HUES6 (cell line): ENCODE data around the gene CEP131.
A peak's percentile ranks its signal among the peaks of the same experiment; 100 is the strongest.
"Not testable (repeated sequence)": the region's sequence is repeated elsewhere in the genome, so short reads cannot be mapped to it uniquely, and the experiment has no call there.

Experiments used
- H3K27ac ChIP-seq: 2 replicates; pipeline ENCODE4 v1.7.0; 2013; ENCODE audit warnings: low read depth, mild to moderate bottlenecking, low read length, inconsistent platforms
- H3K27me3 ChIP-seq: 2 replicates; pipeline ENCODE4 v1.6.1; 2013; ENCODE audit warnings: low read length; ENCODE audit not compliant: control insufficient read depth, insufficient read depth
- H3K36me3 ChIP-seq: 2 replicates; pipeline ENCODE4 v1.6.1; 2013; ENCODE audit warnings: low read length; ENCODE audit not compliant: control insufficient read depth, insufficient read depth
- H3K4me1 ChIP-seq: 2 replicates; pipeline ENCODE4 v1.6.1; 2013; ENCODE audit warnings: low read length; ENCODE audit not compliant: control insufficient read depth, insufficient read depth
- H3K4me3 ChIP-seq: 2 replicates; pipeline ENCODE4 v1.5.1; 2013; ENCODE audit warnings: low read depth, low read length
- H3K9ac ChIP-seq: one replicate; pipeline ENCODE4 v1.6.1; 2013; ENCODE audit warnings: mild to moderate bottlenecking, low read length
- H3K9me3 ChIP-seq: 2 replicates; pipeline ENCODE4 v1.6.1; 2013; ENCODE audit warnings: low read depth, low read length; ENCODE audit not compliant: control insufficient read depth, insufficient read depth

The CEP131 gene

DNA sequence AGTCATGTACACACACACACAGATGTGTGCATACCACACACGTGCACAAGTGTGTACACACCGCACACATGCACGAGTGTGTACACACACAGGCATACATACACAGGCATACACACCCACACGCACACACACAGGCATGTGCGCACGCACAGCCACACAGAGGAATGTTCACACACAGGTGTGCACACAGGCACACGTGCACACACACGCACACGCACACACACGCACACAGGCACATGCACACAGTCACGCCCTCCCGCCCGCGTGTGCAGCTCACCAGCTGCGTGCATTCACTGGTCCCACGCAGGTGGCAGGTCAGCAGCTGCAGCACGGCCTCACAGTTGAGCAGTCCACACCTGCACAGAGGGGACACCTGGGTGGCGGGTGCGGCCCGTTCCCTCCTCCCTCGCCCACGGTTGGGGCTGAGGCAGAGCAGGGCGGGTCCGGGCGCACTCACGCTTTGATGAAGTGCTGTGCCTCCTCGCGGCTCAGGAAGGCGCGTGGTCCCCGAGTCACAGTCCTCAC, 8.4 kb upstream of the CEP131 start:
- no peaks in the 10 kb centered on the region for H3K27me3 ChIP-seq
- H3K4me1 ChIP-seq = no peaks in the 10 kb centered on the region
- peaks cover 3% of the 10 kb centered on the region; the same call in 1 of the 2 replicates for H3K9me3 ChIP-seq
- H3K9ac ChIP-seq = no peak overlapping the region
- H3K4me3 ChIP-seq = no peak overlapping the region
- no peak overlapping the region for H3K27ac ChIP-seq
- peaks cover 34% of the 10 kb centered on the region for H3K36me3 ChIP-seq

DNA sequence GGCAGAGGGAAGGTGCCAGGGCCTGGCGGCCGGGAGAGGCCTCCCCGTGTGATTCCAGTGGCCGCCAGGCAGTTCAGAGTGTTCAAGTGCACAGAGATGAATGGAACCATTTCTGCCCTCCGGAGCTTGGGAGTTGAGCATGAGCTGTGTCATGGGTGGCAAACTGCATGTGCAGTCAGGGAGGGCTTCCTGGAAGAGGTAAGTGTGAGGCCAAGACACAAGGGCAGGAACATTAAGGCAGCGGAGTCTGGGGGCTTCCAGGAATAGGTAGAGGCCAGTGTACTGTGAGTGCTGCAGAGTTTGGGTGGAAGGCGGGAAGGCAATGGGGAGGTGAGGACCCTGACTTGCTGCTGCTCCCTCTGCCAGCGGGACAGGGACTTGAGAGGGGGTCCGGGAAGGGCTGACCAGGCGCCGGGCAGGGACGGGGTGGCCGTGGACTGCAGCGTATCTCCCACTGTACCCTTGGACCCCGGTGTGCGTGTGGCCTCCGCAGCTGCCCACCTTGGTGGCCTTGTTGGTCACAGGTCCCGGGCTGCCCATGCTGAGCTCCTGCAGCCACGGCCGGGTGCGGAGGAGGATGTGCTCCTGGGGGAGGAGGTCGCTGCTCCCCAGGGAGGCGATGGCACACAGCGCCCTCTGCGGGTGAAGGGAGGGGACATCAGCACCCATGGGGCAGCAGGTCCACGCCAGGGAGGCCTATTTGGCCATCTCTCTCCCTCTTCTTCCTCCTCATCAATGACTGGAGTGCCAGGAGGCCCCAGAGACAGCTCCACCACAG, 7.5 kb upstream of the CEP131 start:
- H3K9ac ChIP-seq = no peak overlapping the region
- H3K4me3 ChIP-seq = no peak overlapping the region
- no peak overlapping the region for H3K27ac ChIP-seq
- H3K4me1 ChIP-seq = no peaks in the 10 kb centered on the region
- H3K9me3 ChIP-seq = peaks cover 3% of the 10 kb centered on the region; the same call in 1 of the 2 replicates
- H3K36me3 ChIP-seq = peaks cover 34% of the 10 kb centered on the region
- no peaks in the 10 kb centered on the region for H3K27me3 ChIP-seq

DNA sequence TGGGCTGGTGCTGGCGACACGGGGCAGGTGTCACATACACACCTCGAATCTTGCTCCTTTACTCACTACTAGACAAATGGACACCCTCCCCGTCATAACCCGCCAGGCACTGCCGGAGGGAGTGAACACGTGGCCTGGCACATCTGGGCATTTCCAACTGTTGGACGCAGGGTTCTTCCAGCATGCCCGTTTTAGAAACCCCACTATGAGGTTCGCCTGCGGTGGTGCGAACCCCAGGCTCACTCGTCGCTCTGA, 6.8 kb upstream of the CEP131 start:
- peaks cover 34% of the 10 kb centered on the region for H3K36me3 ChIP-seq
- H3K4me3 ChIP-seq = no peak overlapping the region

DNA sequence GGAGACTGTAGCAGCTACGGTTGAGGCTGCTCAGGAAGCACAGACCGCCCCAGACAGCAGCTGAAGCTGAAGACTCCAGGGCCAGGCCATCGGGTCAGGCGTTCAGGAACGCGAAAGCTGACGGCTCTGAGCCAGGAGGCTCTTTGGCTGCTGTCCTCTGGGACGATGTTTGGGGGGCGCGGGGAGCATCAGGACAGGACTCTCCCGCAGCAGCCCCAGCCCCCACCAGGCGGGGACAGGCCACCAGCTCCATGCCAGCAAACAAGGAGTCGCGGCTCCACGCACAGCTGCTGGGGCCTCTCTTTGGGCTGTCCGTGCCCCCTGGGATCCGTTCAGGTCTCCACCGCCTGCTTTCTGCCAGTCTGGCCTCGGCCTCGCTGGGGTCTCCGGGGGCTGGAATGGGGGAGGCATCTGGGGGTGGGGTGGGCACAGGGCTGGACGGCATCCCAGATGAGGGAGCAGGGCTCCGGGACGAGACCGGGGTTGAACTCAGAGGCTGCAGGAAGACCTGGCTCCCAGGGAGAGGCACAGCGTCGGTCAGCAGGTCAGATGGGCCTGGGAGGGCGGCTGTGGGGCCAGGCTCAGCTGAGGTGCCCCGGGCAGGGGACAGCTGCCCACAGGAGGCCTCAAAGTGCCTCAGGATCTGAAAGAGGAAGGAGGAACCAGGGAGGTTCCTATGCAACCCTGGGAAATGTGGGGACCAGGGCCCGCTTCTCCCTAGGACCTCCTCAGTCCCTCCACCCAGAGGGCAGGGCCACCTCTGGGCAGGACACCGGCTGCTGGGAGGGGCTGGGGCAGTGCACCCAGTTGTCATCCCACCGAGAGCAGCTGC, 6.3 kb upstream of the CEP131 start:
- H3K9me3 ChIP-seq = peaks cover 3% of the 10 kb centered on the region; the same call in 1 of the 2 replicates
- 0 out of 2 replicates have a peak, but pooled peaks cover 2% of the 10 kb centered on the region for H3K27me3 ChIP-seq
- H3K9ac ChIP-seq = no peak overlapping the region
- peaks cover 34% of the 10 kb centered on the region for H3K36me3 ChIP-seq
- no peaks in the 10 kb centered on the region for H3K4me1 ChIP-seq
- H3K4me3 ChIP-seq = no peak overlapping the region
- no peak overlapping the region for H3K27ac ChIP-seq

More for the DNA sequence above, 6.8 kb upstream of the CEP131 start:
- peaks cover 3% of the 10 kb centered on the region; the same call in 1 of the 2 replicates for H3K9me3 ChIP-seq
- H3K4me1 ChIP-seq = no peaks in the 10 kb centered on the region
- no peaks in the 10 kb centered on the region for H3K27me3 ChIP-seq
- no peak overlapping the region for H3K27ac ChIP-seq
- H3K9ac ChIP-seq = no peak overlapping the region

DNA sequence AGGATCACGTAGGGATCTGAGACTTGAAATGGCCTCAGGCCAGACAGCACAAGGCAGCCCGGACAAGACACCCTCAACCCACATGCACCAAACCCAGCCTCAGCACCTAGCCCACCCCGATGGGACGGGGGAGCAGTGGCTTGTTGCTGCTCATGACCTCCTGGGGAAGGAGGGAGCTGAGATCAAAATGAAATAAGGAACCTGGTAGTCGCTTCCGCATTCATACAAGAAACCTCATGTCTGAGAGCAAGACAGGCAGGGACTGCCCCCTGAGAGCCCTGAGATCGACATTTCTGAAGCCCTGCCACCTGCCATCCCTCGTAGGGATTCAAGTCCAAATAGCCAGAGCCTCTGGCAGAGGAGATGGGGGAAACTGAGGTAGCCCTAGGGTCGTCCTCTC, 5.7 kb upstream of the CEP131 start:
- H3K9ac ChIP-seq = no peak overlapping the region
- H3K27ac ChIP-seq = no peak overlapping the region
- H3K4me1 ChIP-seq = peaks cover 6% of the 10 kb centered on the region; the same call in 1 of the 2 replicates
- peaks cover 34% of the 10 kb centered on the region for H3K36me3 ChIP-seq
- peaks cover 3% of the 10 kb centered on the region; the same call in 1 of the 2 replicates for H3K9me3 ChIP-seq
- no peak overlapping the region for H3K4me3 ChIP-seq
- 0 out of 2 replicates have a peak, but pooled peaks cover 7% of the 10 kb centered on the region for H3K27me3 ChIP-seq

DNA sequence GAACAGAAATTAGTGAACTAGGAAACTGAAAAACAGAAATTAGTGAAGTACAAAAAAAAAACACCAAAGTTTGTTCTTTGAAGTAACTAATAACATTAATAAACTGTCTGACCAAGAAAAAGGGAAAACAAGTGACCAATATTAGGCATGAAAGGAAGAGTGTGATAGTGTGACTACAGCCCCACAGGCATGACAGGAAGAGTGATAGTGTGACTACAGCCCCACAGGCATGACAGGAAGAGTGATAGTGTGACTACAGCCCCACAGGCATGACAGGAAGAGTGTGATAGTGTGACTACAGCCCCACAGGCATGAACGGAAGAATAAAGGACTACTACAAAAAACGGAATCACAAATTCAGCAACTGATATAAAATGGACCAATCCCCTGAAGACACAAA, 4.9 kb upstream of the CEP131 start:
- H3K9ac ChIP-seq, H3K4me1 ChIP-seq, H3K27me3 ChIP-seq, H3K4me3 ChIP-seq, H3K9me3 ChIP-seq, H3K27ac ChIP-seq: not testable (repeated sequence)
- H3K36me3 ChIP-seq = peaks cover 26% of the 10 kb centered on the region

DNA sequence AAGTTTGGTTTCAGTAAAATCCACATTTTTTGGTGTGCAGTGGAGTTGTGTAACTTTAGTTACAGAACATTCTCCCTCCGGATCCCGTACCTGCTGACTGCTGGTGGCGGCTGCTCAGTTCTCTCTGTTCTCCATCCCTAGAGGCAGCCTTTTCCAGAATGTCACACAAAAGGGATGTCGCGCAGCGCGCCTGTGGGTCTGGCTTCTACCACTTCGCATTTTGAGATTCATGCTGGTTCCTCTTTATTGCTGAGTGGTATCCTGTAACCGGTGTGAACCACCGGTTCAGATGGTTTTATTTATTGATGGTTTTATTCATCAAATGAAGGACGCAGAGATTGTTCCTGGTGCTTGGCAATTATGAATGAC, 981 bp upstream of the CEP131 start:
- Histone ChIP-seq H3K4me3 (peak overlapping the region; percentile 60), H3K27ac (0 out of 2 replicates have a peak overlapping the region, but pooled peaks have one; percentile 31), H3K9me3 (peaks cover 3% of the 10 kb centered on the region; the same call in 1 of the 2 replicates), H3K27me3 (0 out of 2 replicates have a peak, but pooled peaks cover 7% of the 10 kb centered on the region), H3K36me3 (peaks cover 6% of the 10 kb centered on the region), H3K4me1 (peaks cover 15% of the 10 kb centered on the region), H3K9ac (peak overlapping the region; percentile 64)

DNA sequence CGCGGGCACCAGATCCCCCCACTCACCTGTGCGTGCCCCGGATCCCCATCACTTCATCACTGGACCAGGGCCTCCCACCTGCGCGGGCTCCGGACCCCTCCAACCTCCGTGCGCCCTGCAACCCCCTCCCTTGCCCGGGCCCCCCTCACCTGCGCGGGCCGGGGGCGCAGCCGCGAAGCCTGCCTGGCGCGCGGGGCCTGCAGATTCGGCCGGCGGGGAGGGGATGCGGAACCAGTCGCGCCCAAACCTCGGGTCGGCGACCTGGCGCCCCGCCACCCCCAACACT, 202 bp downstream of the CEP131 start:
- Histone ChIP-seq H3K36me3 (peaks cover 7% of the 10 kb centered on the region), H3K9me3 (peaks cover 3% of the 10 kb centered on the region; the same call in 1 of the 2 replicates), H3K4me3 (peak overlapping the region; percentile 91), H3K4me1 (peaks cover 15% of the 10 kb centered on the region), H3K27ac (no peak overlapping the region), H3K27me3 (0 out of 2 replicates have a peak, but pooled peaks cover 7% of the 10 kb centered on the region), H3K9ac (no peak overlapping the region)

DNA sequence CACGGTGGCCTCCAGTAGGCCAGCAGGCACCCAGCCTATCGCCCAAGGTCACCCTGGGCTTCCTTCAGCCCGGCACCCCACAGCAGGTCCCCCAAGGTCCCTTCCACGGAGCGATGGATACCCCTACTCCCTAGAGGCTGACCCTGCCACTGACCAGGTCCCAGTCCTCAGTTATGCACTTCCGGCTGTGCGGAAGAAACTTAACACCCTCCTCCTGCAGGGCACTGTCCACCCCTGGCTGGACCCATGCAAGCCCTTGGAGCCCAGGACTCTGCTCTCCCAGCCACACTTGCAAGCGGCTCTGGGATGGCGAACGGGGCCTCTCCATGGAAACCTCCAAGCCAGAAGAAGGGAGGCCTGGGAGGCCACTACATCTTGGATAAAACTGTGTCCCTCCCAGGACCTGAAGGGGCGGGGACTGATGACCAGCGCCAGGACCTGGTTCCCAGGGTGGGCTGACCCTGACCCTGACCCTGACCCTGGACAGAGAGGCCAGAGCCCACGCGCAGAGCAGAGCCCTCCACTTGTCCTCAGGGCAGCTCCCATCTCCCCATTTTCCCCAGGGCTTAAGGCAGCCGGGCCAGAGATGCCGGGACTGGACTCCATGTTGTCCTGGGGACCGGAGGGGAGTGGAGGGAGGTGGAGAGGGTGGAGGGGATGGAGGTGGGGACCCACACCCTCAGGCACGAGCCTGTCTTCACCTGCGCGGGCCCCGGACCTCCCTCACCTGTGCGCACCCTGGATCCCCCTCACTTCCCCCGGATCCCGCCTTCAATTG, 734 bp downstream of the CEP131 start:
- H3K27ac ChIP-seq = no peak overlapping the region
- peaks cover 2% of the 10 kb centered on the region; the same call in 1 of the 2 replicates for H3K9me3 ChIP-seq
- peaks cover 12% of the 10 kb centered on the region for H3K36me3 ChIP-seq
- peaks cover 15% of the 10 kb centered on the region for H3K4me1 ChIP-seq
- peak overlapping the region; percentile 1 for H3K9ac ChIP-seq
- 0 out of 2 replicates have a peak, but pooled peaks cover 7% of the 10 kb centered on the region for H3K27me3 ChIP-seq
- H3K4me3 ChIP-seq = peak overlapping the region; percentile 91

DNA sequence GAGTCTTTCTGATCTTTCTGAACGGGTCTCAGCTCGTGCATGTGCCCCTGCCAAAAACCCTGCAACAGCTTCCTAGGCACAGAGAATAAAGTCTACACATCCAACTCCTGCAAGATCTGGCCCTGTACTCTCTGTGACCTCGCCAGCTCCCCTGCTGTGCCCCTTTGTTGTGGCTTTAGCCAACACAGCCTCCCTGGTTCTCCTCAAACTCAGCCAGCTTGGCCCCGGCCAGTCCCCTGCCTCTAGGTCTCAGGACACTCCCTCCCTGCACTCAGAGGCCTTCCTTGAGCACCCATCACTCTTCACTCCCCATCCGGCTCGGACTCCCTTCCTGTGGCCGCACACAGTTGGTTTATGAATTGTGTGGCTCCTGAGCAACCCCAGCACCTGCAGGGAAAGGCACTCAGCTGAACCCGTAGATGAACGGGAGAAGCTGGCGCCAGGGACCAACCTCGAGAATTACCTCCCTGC, 1.4 kb downstream of the CEP131 start:
- H3K36me3 ChIP-seq = peaks cover 18% of the 10 kb centered on the region
- no peak overlapping the region for H3K27ac ChIP-seq
- no peaks in the 10 kb centered on the region for H3K9me3 ChIP-seq
- H3K27me3 ChIP-seq = 0 out of 2 replicates have a peak, but pooled peaks cover 7% of the 10 kb centered on the region
- peaks cover 15% of the 10 kb centered on the region for H3K4me1 ChIP-seq
- peak overlapping the region; percentile 91 for H3K4me3 ChIP-seq
- H3K9ac ChIP-seq = no peak overlapping the region
